Osteocyte (in vitro differentiated cells): ENCODE measurements around the gene HIRA. TPM values are rescaled to one million over a fixed set of nuclear protein-coding genes. Genes with fewer than 3 reads are reported as not detected.

Experiments used
- DNase-seq: peaks from one replicate; pipeline ENCODE4 v3.0.0; 2021; ENCODE audit warnings: mixed read lengths; ENCODE audit not compliant: unreplicated experiment; ENCODE audit errors: extremely low spot score
- H3K27ac Mint-ChIP-seq: one replicate; pipeline ENCODE4 v1.8.0; 2021; ENCODE audit warnings: mild to moderate bottlenecking, mixed read lengths; ENCODE audit not compliant: unreplicated experiment
- H3K27me3 Mint-ChIP-seq: one replicate; pipeline ENCODE4 v1.8.0; 2021; ENCODE audit warnings: mixed read lengths; ENCODE audit not compliant: unreplicated experiment
- H3K36me3 Mint-ChIP-seq: one replicate; pipeline ENCODE4 v1.8.0; 2021; ENCODE audit warnings: mixed read lengths; ENCODE audit not compliant: unreplicated experiment
- H3K4me1 Mint-ChIP-seq: one replicate; pipeline ENCODE4 v1.8.0; 2021; ENCODE audit warnings: mixed read lengths; ENCODE audit not compliant: unreplicated experiment
- H3K4me3 Mint-ChIP-seq: one replicate; pipeline ENCODE4 v1.8.0; 2021; ENCODE audit warnings: mild to moderate bottlenecking, moderate library complexity, mixed read lengths; ENCODE audit not compliant: unreplicated experiment
- H3K9me3 Mint-ChIP-seq: one replicate; pipeline ENCODE4 v1.8.0; 2021; ENCODE audit warnings: mixed read lengths; ENCODE audit not compliant: unreplicated experiment
- total RNA-seq: library from RNA; stranded (reverse); gene quantifications from 2 replicates; pipeline ENCODE4 v1.2.1, GENCODE V29; 2021
- TF ChIP-seq, protein P1 (sequence below): fragments of 200-600 bp; sonication (generic); IDR thresholded peaks from 2 replicates; pipeline ENCODE4 v1.5.0; 2021; ENCODE audit warnings: antibody characterized with exemption, mild to moderate bottlenecking, moderate library complexity

Gene HIRA
- total RNA-seq, 1 donor from 2014 or later = 33.2 TPM

DNA sequence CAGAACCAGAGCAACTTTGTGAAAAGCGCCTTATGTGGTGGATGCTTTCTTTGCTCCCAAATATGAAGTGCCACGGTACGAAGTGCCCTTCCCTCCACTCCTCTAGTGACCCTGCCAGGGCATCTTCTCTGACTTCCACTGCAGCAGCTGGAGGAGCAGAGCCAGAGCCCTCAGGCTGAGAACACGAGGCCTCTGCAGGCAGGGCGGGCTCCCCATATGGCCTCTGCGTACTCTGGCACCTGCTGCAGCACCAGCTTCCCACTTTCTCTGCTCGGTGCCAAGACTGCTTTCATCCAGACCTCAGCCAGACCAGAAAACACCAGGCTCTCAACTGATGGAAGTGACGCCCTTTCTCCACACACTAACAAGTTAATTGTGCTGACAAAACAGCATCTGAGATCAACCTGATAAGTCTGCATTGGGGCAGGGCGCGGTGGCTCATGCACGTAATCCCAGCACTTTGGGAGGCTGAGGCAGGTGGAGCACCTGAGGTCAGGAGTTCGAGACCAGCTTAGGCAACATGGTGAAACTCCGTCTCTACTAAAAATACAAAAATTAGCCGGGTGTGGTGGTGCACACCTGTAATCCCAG lies 34.7 kb upstream of the HIRA start:
- H3K27me3 Mint-ChIP-seq = no peaks in the 10 kb centered on the region
- H3K36me3 Mint-ChIP-seq = peaks cover 30% of the 10 kb centered on the region
- TF ChIP-seq, protein P1, sequence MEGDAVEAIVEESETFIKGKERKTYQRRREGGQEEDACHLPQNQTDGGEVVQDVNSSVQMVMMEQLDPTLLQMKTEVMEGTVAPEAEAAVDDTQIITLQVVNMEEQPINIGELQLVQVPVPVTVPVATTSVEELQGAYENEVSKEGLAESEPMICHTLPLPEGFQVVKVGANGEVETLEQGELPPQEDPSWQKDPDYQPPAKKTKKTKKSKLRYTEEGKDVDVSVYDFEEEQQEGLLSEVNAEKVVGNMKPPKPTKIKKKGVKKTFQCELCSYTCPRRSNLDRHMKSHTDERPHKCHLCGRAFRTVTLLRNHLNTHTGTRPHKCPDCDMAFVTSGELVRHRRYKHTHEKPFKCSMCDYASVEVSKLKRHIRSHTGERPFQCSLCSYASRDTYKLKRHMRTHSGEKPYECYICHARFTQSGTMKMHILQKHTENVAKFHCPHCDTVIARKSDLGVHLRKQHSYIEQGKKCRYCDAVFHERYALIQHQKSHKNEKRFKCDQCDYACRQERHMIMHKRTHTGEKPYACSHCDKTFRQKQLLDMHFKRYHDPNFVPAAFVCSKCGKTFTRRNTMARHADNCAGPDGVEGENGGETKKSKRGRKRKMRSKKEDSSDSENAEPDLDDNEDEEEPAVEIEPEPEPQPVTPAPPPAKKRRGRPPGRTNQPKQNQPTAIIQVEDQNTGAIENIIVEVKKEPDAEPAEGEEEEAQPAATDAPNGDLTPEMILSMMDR = no peak
- H3K4me3 Mint-ChIP-seq = no peak overlapping the region
- no peak for DNase-seq
- H3K4me1 Mint-ChIP-seq = peaks cover 3% of the 10 kb centered on the region
- no peak overlapping the region for H3K27ac Mint-ChIP-seq
- H3K9me3 Mint-ChIP-seq = no peaks in the 10 kb centered on the region

DNA sequence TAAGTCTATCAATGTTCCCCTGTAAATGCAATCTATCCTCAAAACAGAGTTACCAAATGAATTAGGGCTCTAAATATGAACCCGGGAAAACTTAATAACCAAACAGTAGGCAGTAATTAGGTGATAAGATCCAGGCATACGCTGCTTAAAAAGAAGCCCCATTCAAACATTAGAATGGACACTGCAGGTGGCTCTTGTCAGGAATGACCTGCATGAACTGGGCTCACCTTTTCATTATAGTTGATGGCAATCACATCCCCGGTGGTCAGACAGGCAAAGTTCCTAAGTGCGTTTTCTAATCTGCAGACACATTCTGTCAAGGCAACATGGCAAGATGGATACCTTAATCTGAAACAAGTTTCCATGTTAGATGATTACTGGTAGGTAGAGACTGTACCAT lies 33.4 kb upstream of the HIRA start:
- Mint-ChIP-seq H3K36me3 (peaks cover 24% of the 10 kb centered on the region), H3K9me3 (no peaks in the 10 kb centered on the region), H3K4me3 (no peak overlapping the region), H3K4me1 (peaks cover 3% of the 10 kb centered on the region), H3K27ac (no peak overlapping the region), H3K27me3 (no peaks in the 10 kb centered on the region)
- TF ChIP-seq, protein P1 = no peak
- DNase-seq = no peak

DNA sequence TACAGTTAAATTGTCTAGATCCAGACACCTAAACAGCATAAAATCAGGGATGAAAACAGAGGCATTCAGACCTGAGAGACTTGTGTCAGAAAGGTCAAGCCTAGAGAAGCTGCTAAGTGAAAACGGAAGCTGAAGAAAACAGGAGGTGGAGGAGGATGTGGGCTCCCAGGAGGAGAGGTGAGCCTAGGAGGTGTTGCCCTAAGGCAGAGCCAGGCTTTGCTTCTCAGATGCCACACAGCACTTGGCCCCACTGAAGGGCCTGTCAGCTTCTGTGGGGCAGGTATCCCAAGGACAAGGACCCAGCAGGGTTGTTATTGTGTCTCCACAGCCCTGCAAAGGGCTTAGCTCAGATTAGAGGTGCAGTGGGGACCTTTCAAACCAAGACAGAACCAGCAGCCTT lies 33.0 kb upstream of the HIRA start:
- TF ChIP-seq, protein P1 = no peak
- no peak overlapping the region for H3K27ac Mint-ChIP-seq
- H3K4me1 Mint-ChIP-seq = peaks cover 3% of the 10 kb centered on the region
- no peak overlapping the region for H3K4me3 Mint-ChIP-seq
- DNase-seq = no peak
- peaks cover 19% of the 10 kb centered on the region for H3K36me3 Mint-ChIP-seq
- H3K27me3 Mint-ChIP-seq = no peaks in the 10 kb centered on the region
- no peaks in the 10 kb centered on the region for H3K9me3 Mint-ChIP-seq

DNA sequence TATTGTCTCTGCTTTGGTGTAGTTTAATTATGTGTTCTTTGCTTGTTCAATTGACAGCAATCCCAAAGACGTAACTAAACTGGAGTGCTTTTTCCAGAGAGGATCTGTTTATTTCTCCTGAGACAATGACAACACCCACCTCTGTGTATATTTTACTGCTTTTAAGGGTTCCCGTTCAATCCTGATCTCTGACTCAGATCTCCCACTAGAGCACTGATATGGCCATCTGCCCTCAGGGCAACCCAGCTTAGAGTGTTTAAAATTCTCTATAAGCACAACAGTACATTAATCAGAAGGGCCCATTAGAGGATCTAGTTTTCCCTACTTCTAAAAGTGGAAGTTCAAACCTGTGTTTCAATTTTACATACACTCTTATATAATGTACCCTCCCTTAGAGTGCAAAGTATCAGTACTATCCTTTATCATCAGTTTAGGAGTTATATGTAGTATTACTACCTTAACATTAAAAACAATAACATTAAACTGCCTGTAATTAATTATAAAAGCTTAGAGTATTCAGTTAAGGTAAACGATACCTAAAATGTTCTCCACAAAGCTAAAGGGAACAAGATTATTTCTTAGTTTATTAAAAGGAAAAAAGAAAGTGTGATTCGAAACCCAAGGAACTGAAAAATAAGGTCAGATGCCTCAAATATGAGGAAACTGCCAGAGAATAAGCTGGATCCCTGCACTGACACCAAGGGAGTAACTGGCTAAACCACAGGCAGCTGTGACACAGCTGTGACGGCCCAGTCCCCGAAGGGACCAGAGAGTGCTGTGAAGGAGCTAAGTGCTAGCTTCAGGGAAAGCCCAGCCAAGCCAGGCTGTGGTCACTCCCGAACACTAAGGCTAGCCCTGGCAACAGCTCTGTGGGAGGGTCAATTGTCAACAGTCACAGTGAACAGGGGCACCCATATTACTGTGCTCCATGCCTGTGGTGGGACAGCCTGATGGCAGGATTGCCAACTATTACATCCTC lies 32.2 kb upstream of the HIRA start:
- no peak for DNase-seq
- Mint-ChIP-seq H3K4me3 (no peak overlapping the region), H3K36me3 (peaks cover 19% of the 10 kb centered on the region), H3K4me1 (peaks cover 3% of the 10 kb centered on the region), H3K27me3 (no peaks in the 10 kb centered on the region), H3K9me3 (no peaks in the 10 kb centered on the region), H3K27ac (no peak overlapping the region)
- TF ChIP-seq, protein P1 = no peak

DNA sequence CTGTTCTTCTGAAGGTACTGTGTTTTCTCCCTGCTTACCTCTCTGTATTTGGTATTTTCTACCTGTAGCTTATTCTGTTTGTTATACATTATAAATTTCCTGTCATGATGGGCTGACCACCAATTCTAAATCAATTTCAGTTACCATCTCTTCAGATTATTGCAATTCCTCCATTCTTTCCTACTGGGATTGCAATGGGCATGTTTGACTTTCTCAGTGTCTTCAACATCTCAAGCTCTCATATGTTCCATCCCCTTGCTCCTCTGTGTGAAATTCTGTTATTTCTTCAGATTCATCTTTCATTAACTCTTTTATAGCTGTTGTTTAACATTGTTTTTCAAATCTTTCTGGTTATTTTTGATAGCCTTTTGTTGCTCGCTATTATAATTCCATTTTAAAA lies 31.5 kb upstream of the HIRA start:
- Mint-ChIP-seq H3K4me3 (no peak overlapping the region), H3K27ac (no peak overlapping the region), H3K9me3 (no peaks in the 10 kb centered on the region), H3K36me3 (peaks cover 18% of the 10 kb centered on the region), H3K27me3 (no peaks in the 10 kb centered on the region), H3K4me1 (peaks cover 3% of the 10 kb centered on the region)
- no peak for DNase-seq
- TF ChIP-seq, protein P1 = no peak
